H1 (cell line): ENCODE data around the gene KCND3. TPM values are rescaled to one million over a fixed set of nuclear protein-coding genes. Genes with fewer than 3 reads are reported as not detected.
A peak's percentile ranks its signal among the peaks of the same experiment; 100 is the strongest.

Experiments
- CTCF ChIA-PET: fragments of 300-600 bp; sonication (Branson Sonifier 250); formaldehyde crosslinking; loops from one replicate; lab custom pipeline; 2021; ENCODE audit not compliant: partially characterized antibody; lab: Charles Lee
- POLR2A ChIA-PET: fragments of 300-600 bp; sonication (Branson Sonifier 250); formaldehyde crosslinking; loops from one replicate; lab custom pipeline; 2021; ENCODE audit warnings: inconsistent platforms; ENCODE audit not compliant: partially characterized antibody; lab: Charles Lee
- DNase-seq, 2 experiments: peaks; one replicate each; pipeline versions ENCODE4 v3.0.0 to v3.0.0-alpha.2; 2010 to 2022; ENCODE audit warnings: low spot score in 2 of 2, low read depth in 1 of 2, mixed read lengths in 1 of 2
- FAIRE-seq: peaks from 2 replicates; lab custom pipeline; 2011; peaks lifted over from hg19 to GRCh38; lab: Jason Lieb, UNC
- H2AFZ ChIP-seq: 2 replicates; pipeline ENCODE4 v1.8.1; 2012; ENCODE audit warnings: low read length, inconsistent platforms
- H2AK5ac ChIP-seq: 2 replicates; pipeline ENCODE4 v1.6.1; 2013; ENCODE audit warnings: low read depth, low read length
- H2BK120ac ChIP-seq: replicated peaks from 2 replicates; pipeline ENCODE3; 2013; ENCODE audit warnings: low read depth, low read length, inconsistent platforms
- H2BK12ac ChIP-seq: 2 replicates; pipeline ENCODE4 v1.6.1; 2013; ENCODE audit warnings: low read depth, low read length
- H2BK15ac ChIP-seq: 2 replicates; pipeline ENCODE4 v1.6.1; 2013; ENCODE audit warnings: low read length
- H2BK20ac ChIP-seq: 2 replicates; pipeline ENCODE4 v1.6.1; 2013; ENCODE audit warnings: low read length
- H2BK5ac ChIP-seq: 2 replicates; pipeline ENCODE4 v1.6.1; 2013; ENCODE audit warnings: low read depth, low read length
- H3K14ac ChIP-seq: 2 replicates; pipeline ENCODE4 v1.6.1; 2013; ENCODE audit warnings: inconsistent platforms; ENCODE audit not compliant: insufficient read length
- H3K18ac ChIP-seq: 2 replicates; pipeline ENCODE4 v1.6.1; 2013; ENCODE audit warnings: low read length; ENCODE audit errors: extremely low read depth
- H3K23ac ChIP-seq: 2 replicates; pipeline ENCODE4 v1.6.1; 2013; ENCODE audit warnings: inconsistent platforms; ENCODE audit not compliant: insufficient read length
- H3K23me2 ChIP-seq: 2 replicates; pipeline ENCODE4 v1.6.1; 2013; ENCODE audit warnings: low read depth, low read length
- H3K27ac ChIP-seq: 2 replicates; pipeline ENCODE4 v1.6.1; 2011; ENCODE audit warnings: low read depth, low read length, inconsistent platforms
- H3K27me3 ChIP-seq, 4 experiments: replicated peaks in 1 of 4; 1 replicate in 1 of 4; 2 replicates in 3 of 4; pipeline versions ENCODE4 v1.6.1 to v1.8.1; 2011 to 2013; ENCODE audit warnings: low read length in 3 of 4, mild to moderate bottlenecking in 3 of 4, inconsistent platforms in 2 of 4, mixed read lengths in 2 of 4, moderate library complexity in 1 of 4; ENCODE audit not compliant: control insufficient read depth in 3 of 4, insufficient read depth in 3 of 4; ENCODE audit errors: extremely low read depth in 1 of 4
- H3K36me3 ChIP-seq, 4 experiments: 2 replicates each; pipeline versions ENCODE4 v1.6.1 to v1.8.1; 2011 to 2013; ENCODE audit warnings: mild to moderate bottlenecking in 4 of 4, low read length in 3 of 4, moderate library complexity in 2 of 4, control low read depth in 1 of 4, inconsistent platforms in 1 of 4; ENCODE audit not compliant: insufficient read depth in 4 of 4, control insufficient read depth in 2 of 4
- H3K4ac ChIP-seq: replicated peaks from 2 replicates; pipeline ENCODE3; 2013; ENCODE audit warnings: low read length, low read depth, mixed read lengths, inconsistent platforms; ENCODE audit not compliant: insufficient read length
- H3K4me1 ChIP-seq, 4 experiments: replicated peaks in 1 of 4; 1 replicate in 1 of 4; 2 replicates in 3 of 4; pipeline versions ENCODE4 v1.6.1 to v1.8.1; 2011 to 2013; ENCODE audit warnings: low read length in 3 of 4, inconsistent platforms in 2 of 4, mixed read lengths in 1 of 4; ENCODE audit not compliant: insufficient read depth in 4 of 4, control insufficient read depth in 3 of 4
- H3K4me2 ChIP-seq, 2 experiments: 2 replicates each; pipeline versions ENCODE4 v1.6.1 to v1.8.1; 2011 to 2013; ENCODE audit warnings: low read depth in 2 of 2, low read length in 2 of 2, control low read depth in 1 of 2, inconsistent platforms in 1 of 2, mild to moderate bottlenecking in 1 of 2; ENCODE audit not compliant: insufficient read depth in 1 of 2
- H3K4me3 ChIP-seq, 4 experiments: fragments of 200-600, 300-600 bp in 1 of 4; sonication (generic), shearing (Covaris generic), sonication (Bioruptor Twin) in 1 of 4; 2 replicates each; pipeline versions ENCODE4 v1.5.1 to v1.8.1; 2011 to 2016; ENCODE audit warnings: low read length in 4 of 4, low read depth in 3 of 4, control low read depth in 2 of 4, inconsistent platforms in 2 of 4, mild to moderate bottlenecking in 2 of 4, mixed read lengths in 1 of 4, moderate library complexity in 1 of 4; ENCODE audit not compliant: insufficient read depth in 2 of 4; ENCODE audit errors: extremely low read depth in 1 of 4
- H3K56ac ChIP-seq: replicated peaks from 2 replicates; pipeline ENCODE3; 2013; ENCODE audit warnings: low read depth, mild to moderate bottlenecking, mixed read lengths, low read length, inconsistent platforms; ENCODE audit not compliant: insufficient read length
- H3K79me1 ChIP-seq: 2 replicates; pipeline ENCODE4 v1.6.1; 2013; ENCODE audit warnings: low read depth, low read length, control low read depth
- H3K79me2 ChIP-seq, 2 experiments: 2 replicates each; pipeline versions ENCODE4 v1.6.1 to v1.8.1; 2012 to 2013; ENCODE audit warnings: low read length in 2 of 2, mild to moderate bottlenecking in 2 of 2, inconsistent platforms in 1 of 2; ENCODE audit not compliant: insufficient read depth in 2 of 2, control insufficient read depth in 1 of 2
- H3K9ac ChIP-seq, 4 experiments: replicated peaks in 1 of 4; 1 replicate in 1 of 4; 2 replicates in 3 of 4; pipeline versions ENCODE4 v1.6.1 to v1.8.1; 2011 to 2013; ENCODE audit warnings: low read depth in 3 of 4, low read length in 3 of 4, control low read depth in 2 of 4, mild to moderate bottlenecking in 2 of 4, moderate library complexity in 2 of 4, inconsistent platforms in 1 of 4; ENCODE audit errors: extremely low read depth in 1 of 4
- H3K9me3 ChIP-seq, 2 experiments: 2 replicates each; pipeline versions ENCODE4 v1.6.1 to v1.8.1; 2012 to 2013; ENCODE audit warnings: mild to moderate bottlenecking in 2 of 2, moderate library complexity in 2 of 2, control low read depth in 1 of 2, inconsistent platforms in 1 of 2, low read depth in 1 of 2, low read length in 1 of 2, mixed read lengths in 1 of 2; ENCODE audit not compliant: insufficient read depth in 2 of 2
- H4K20me1 ChIP-seq, 2 experiments: replicated peaks in 1 of 2; 2 replicates each; pipeline versions ENCODE3 to v1.8.1; 2011 to 2013; ENCODE audit warnings: inconsistent platforms in 2 of 2, low read length in 2 of 2, mild to moderate bottlenecking in 1 of 2; ENCODE audit not compliant: insufficient read depth in 2 of 2, control insufficient read depth in 1 of 2
- H4K5ac ChIP-seq: 2 replicates; pipeline ENCODE4 v1.6.1; 2013; ENCODE audit warnings: low read length, low read depth, mixed read lengths, inconsistent platforms; ENCODE audit not compliant: insufficient read length
- H4K8ac ChIP-seq: 2 replicates; pipeline ENCODE4 v1.8.0; 2013; ENCODE audit warnings: mild to moderate bottlenecking, moderate library complexity, low read length, inconsistent platforms; ENCODE audit not compliant: insufficient read depth; ENCODE audit errors: extremely low read depth
- H4K91ac ChIP-seq: replicated peaks from 2 replicates; pipeline ENCODE3; 2013; ENCODE audit warnings: low read length, mixed read lengths, inconsistent platforms; ENCODE audit not compliant: insufficient read length
- CBX5 ChIP-seq: fragments of 300-800, 300-1000 bp; sonication (generic); IDR thresholded peaks from 2 replicates; pipeline ENCODE4 v1.7.1; 2016; ENCODE audit warnings: antibody characterized with exemption, low read length, low read depth
- CHD1 ChIP-seq: IDR thresholded peaks from 2 replicates; pipeline ENCODE4 v1.6.1; 2012; ENCODE audit warnings: low read depth, low read length, improper control_type of control experiment
- CHD2 ChIP-seq: IDR thresholded peaks from 2 replicates; pipeline ENCODE4 v1.6.1; 2012; ENCODE audit warnings: low read length, improper control_type of control experiment
- CTBP2 ChIP-seq: IDR thresholded peaks from 2 replicates; pipeline ENCODE4 v1.7.0; 2011; ENCODE audit warnings: borderline replicate concordance, mild to moderate bottlenecking, moderate library complexity, mixed read lengths, low read length; ENCODE audit not compliant: insufficient read depth, insufficient read length
- E2F6 ChIP-seq: IDR thresholded peaks from 2 replicates; pipeline ENCODE4 v1.6.1; 2012; ENCODE audit warnings: inconsistent platforms
- FOSL1 ChIP-seq: IDR thresholded peaks from 2 replicates; pipeline ENCODE4 v1.6.1; 2011; ENCODE audit warnings: mild to moderate bottlenecking, low read depth, low read length, moderate library complexity; ENCODE audit not compliant: insufficient read depth
- JUN ChIP-seq: IDR thresholded peaks from 2 replicates; pipeline ENCODE4 v1.6.1; 2011; ENCODE audit warnings: low read depth, mild to moderate bottlenecking, improper control_type of control experiment, low read length
- RAD21 ChIP-seq, 2 experiments: IDR thresholded peaks in 1 of 2; conservative IDR thresholded peaks in 1 of 2; 2 replicates each; pipeline ENCODE4 v1.6.1; 2011; ENCODE audit warnings: low read depth in 2 of 2, low read length in 2 of 2, improper control_type of control experiment in 1 of 2, inconsistent platforms in 1 of 2, mild to moderate bottlenecking in 1 of 2, moderate library complexity in 1 of 2
- RBBP5 ChIP-seq: IDR thresholded peaks from 2 replicates; pipeline ENCODE4 v1.7.1; 2012; ENCODE audit warnings: low read depth, mild to moderate bottlenecking, inconsistent platforms, low read length, moderate library complexity, borderline replicate concordance
- SAP30 ChIP-seq: fragments of 300-600 bp; sonication (generic); IDR thresholded peaks from 2 replicates; pipeline ENCODE4 v1.7.1; 2012; ENCODE audit warnings: low read length, moderate library complexity, mild to moderate bottlenecking, inconsistent platforms; ENCODE audit not compliant: insufficient read depth, insufficient replicate concordance
- TEAD4 ChIP-seq: IDR thresholded peaks from 2 replicates; pipeline ENCODE4 v1.6.1; 2012; ENCODE audit warnings: low read depth, low read length, inconsistent platforms, mixed read lengths
- USF2 ChIP-seq: IDR thresholded peaks from 2 replicates; pipeline ENCODE4 v1.6.1; 2011; ENCODE audit warnings: low read length, improper control_type of control experiment
- WGBS, 2 experiments: shearing (Covaris generic) in 1 of 2; methylation state at CpG; one replicate each; pipeline versions ENCODE4 v1.1.6 to v1.1.7; 2013 to 2015; ENCODE audit warnings: low lambda C conversion rate in 2 of 2, mixed read lengths in 2 of 2, inconsistent platforms in 1 of 2, low coverage in 1 of 2, missing lambda C conversion rate in 1 of 2; ENCODE audit not compliant: insufficient replicate concordance in 2 of 2, insufficient coverage in 1 of 2, insufficient read length in 1 of 2; ENCODE audit errors: extremely low coverage in 1 of 2, missing lambda C conversion rate in 1 of 2; 5-methylcytosine and 5-hydroxymethylcytosine counted together
- polyA plus RNA-seq, 7 experiments: library from polyadenylated mRNA; depleted of rRNA in 3 of 7; stranded (reverse) in 5 of 7; unstranded in 2 of 7; fragments of >200 nt in 5 of 7; fragments of 200-250 nt in 2 of 7; gene quantifications; 1 replicate in 5 of 7; 2 replicates in 1 of 7; 4 replicates in 1 of 7; pipeline versions ENCODE4 v1.2.1 to v1.2.3, GENCODE V29; 2011 to 2013; ENCODE audit warnings: missing spikeins in 2 of 7, mixed read lengths in 2 of 7
- total RNA-seq: library from RNA; stranded (reverse); fragmentation: NEBNext Ultra II Directional; extraction: Animal tissue kit (Norgen Biotek cat#: 25700); gene quantifications from 2 replicates; pipeline ENCODE4 v1.2.1, GENCODE V29; 2021

KCND3 gene
- total and polyA plus RNA-seq, 2 of the 8 experiments (the other 6 are each of a cell fraction or from before 2014, with no cell fraction given): 0.14 to 0.48 TPM

- WGBS, 2 experiments: 72% methylated on average over 2 of the region's 2 CpGs; no CpG with 5 or more reads in 1 of the 2 experiments
- no peak for FAIRE-seq
- CTCF ChIA-PET: interaction anchor here (0.6 kb wide), 1 partner anchor 11 kb away, joined by 3 read pairs; no protein-coding TSS in a partner anchor
- TF ChIP-seq CBX5 (no peak), SAP30 (no peak), RBBP5 (no peak), CHD1 (no peak), CHD2 (no peak), FOSL1 (no peak), RAD21 (IDR thresholded peaks at IDR 0.05 in 1 of 2, conservative IDR thresholded peaks at IDR 0.05 in 1 of 2; ENCODE audit: low read depth in 2 of 2, low read length in 2 of 2) (no peak), USF2 (no peak), TEAD4 (no peak), E2F6 (no peak), JUN (no peak), CTBP2 (no peak)
Measured at GRCh38 chr1:111886741-111887140, 102.7 kb downstream of the KCND3 start.

More at GRCh38 chr1:111886741-111887140, 102.7 kb downstream of the KCND3 start:
- Histone ChIP-seq H3K14ac (no peak overlapping the region), H2AFZ (peak overlapping the region; percentile 42; the same call in 1 of the 2 replicates), H3K79me2 (no peaks in the 10 kb centered on the region), H3K79me1 (no peaks in the 10 kb centered on the region), H3K4me1 (peaks cover 0 to 3% (median 0%) of the 10 kb centered on the region in 4 experiments; a peak in 3 of 7 replicates), H3K56ac (no peak overlapping the region), H2AK5ac (no peak overlapping the region), H2BK12ac (no peak overlapping the region), H3K9ac (no peak overlapping the region), H3K27ac (no peak overlapping the region), H3K23ac (no peak overlapping the region), H3K9me3 (no peaks in the 10 kb centered on the region), H3K4me3 (no peak overlapping the region), H2BK20ac (no peak overlapping the region), H3K4ac (no peak overlapping the region), H2BK15ac (no peak overlapping the region), H3K27me3 (no peaks in the 10 kb centered on the region), H3K23me2 (no peaks in the 10 kb centered on the region; the same call in 1 of the 2 replicates), H2BK5ac (no peak overlapping the region), H4K8ac (no peak overlapping the region), H3K4me2 (no peak overlapping the region), H4K20me1 (no peaks in the 10 kb centered on the region), H3K18ac (no peak overlapping the region), H4K5ac (no peak overlapping the region), H2BK120ac (no peak overlapping the region), H3K36me3 (no peaks in the 10 kb centered on the region), H4K91ac (no peak overlapping the region)
- POLR2A ChIA-PET: no interaction called here
- DNase-seq: no peak
